GM12874 (cell line): ENCODE data around the gene TSPAN11.

Experiments used
- CTCF ChIP-seq: IDR thresholded peaks from 2 replicates; pipeline ENCODE4 v1.5.1; 2011; ENCODE audit warnings: low read depth, mild to moderate bottlenecking, control low read depth, low read length, moderate library complexity; ENCODE audit not compliant: insufficient read depth

The TSPAN11 gene

GRCh38 chr12:30992381-30992780 is 65.8 kb downstream of the TSPAN11 start:
- no peak for TF ChIP-seq CTCF

GRCh38 chr12:30993766-30994165 is 67.2 kb downstream of the TSPAN11 start:
- TF ChIP-seq CTCF = no peak

- TF ChIP-seq CTCF = no peak
Observed at GRCh38 chr12:30994274-30994673, 67.7 kb downstream of the TSPAN11 start.

GRCh38 chr12:30996255-30996654 is 69.7 kb downstream of the TSPAN11 start:
- TF ChIP-seq CTCF = no peak

GRCh38 chr12:30996752-30997151 is 70.2 kb downstream of the TSPAN11 start:
- TF ChIP-seq CTCF = no peak

GRCh38 chr12:30997685-30998440 is 71.3 kb downstream of the TSPAN11 start:
- TF ChIP-seq CTCF = no peak

GRCh38 chr12:30999011-30999410 is 72.5 kb downstream of the TSPAN11 start:
- TF ChIP-seq CTCF = no peak
